Lower lobe of right lung (tissue), 2 donors: ENCODE measurements around the gene SLC25A20. TPM values are rescaled to one million over a fixed set of nuclear protein-coding genes. Genes with fewer than 3 reads are reported as not detected.

Experiments
- ATAC-seq, 2 donors: fragments of 200-7000 bp; cut with Tn5 transposase; one replicate each; pipeline ENCODE4 v1.9.1; 2020 to 2022; ENCODE audit warnings: mild to moderate bottlenecking in 2 of 2, moderate library complexity in 2 of 2
- DNase-seq: peaks from one replicate; pipeline ENCODE4 v3.0.0-alpha.2; 2020
- H3K27ac ChIP-seq: fragments of 200-600 bp; one replicate; pipeline ENCODE4 v1.8.0; 2022
- H3K27me3 ChIP-seq: fragments of 200-600 bp; one replicate; pipeline ENCODE4 v1.8.0; 2022; ENCODE audit warnings: low read depth
- H3K36me3 ChIP-seq: fragments of 200-600 bp; one replicate; pipeline ENCODE4 v1.8.0; 2022; ENCODE audit warnings: mild to moderate bottlenecking
- H3K4me1 ChIP-seq: fragments of 200-600 bp; one replicate; pipeline ENCODE4 v1.8.0; 2022
- H3K4me3 ChIP-seq: fragments of 200-600 bp; one replicate; pipeline ENCODE4 v1.8.0; 2022; ENCODE audit warnings: mild to moderate bottlenecking
- H3K9me3 ChIP-seq: fragments of 200-600 bp; one replicate; pipeline ENCODE4 v1.8.0; 2022
- intact Hi-C: fragments of 100-400 bp; cut with DNase I; formaldehyde crosslinking; loops from one replicate; pipeline ENCODE4 v1.11.0; 2022
- total RNA-seq: library from RNA; stranded (reverse); fragmentation: NEBNext Ultra II Directional; extraction: Animal tissue kit (Norgen Biotek cat#: 25700); gene quantifications from one replicate; pipeline ENCODE4 v1.2.1, GENCODE V29; 2021
- TF ChIP-seq, protein P1 (sequence below): fragments of 200-600 bp; IDR thresholded peaks from one replicate; pipeline ENCODE4 v1.8.0; 2022; ENCODE audit warnings: antibody characterized with exemption, mild to moderate bottlenecking
- donor health status: DM: no; HTN: yes; CAD: no; lungs with severe emphysema.

The SLC25A20 gene
- total RNA-seq, 1 donor from 2014 or later: 29.0 TPM

DNA sequence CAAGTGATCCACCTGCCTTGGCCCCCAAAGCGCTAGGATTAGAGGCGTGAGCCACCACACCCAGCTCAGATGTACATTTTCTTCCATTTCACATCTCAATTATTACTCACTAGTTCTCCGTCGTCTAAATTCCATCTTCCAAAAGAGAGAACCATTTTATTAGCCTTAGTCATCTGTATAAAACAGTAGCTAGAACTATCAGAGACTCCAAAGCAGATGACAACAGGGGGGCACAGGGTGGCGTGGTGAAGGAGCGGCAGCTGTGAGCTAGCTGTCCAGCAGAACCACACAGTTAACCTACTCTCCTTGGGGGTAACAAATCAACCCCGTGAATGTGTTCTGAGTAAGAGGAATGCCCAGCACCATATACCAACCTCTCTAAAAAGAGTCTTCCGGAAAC, 7.1 kb downstream of the SLC25A20 start:
- Histone ChIP-seq H3K9me3 (no peaks in the 10 kb centered on the region), H3K4me3 (no peak overlapping the region), H3K36me3 (peaks cover 34% of the 10 kb centered on the region), H3K27ac (no peak overlapping the region), H3K4me1 (peaks cover 6% of the 10 kb centered on the region), H3K27me3 (no peaks in the 10 kb centered on the region)
- TF ChIP-seq, protein P1, sequence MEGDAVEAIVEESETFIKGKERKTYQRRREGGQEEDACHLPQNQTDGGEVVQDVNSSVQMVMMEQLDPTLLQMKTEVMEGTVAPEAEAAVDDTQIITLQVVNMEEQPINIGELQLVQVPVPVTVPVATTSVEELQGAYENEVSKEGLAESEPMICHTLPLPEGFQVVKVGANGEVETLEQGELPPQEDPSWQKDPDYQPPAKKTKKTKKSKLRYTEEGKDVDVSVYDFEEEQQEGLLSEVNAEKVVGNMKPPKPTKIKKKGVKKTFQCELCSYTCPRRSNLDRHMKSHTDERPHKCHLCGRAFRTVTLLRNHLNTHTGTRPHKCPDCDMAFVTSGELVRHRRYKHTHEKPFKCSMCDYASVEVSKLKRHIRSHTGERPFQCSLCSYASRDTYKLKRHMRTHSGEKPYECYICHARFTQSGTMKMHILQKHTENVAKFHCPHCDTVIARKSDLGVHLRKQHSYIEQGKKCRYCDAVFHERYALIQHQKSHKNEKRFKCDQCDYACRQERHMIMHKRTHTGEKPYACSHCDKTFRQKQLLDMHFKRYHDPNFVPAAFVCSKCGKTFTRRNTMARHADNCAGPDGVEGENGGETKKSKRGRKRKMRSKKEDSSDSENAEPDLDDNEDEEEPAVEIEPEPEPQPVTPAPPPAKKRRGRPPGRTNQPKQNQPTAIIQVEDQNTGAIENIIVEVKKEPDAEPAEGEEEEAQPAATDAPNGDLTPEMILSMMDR: no peak
- ATAC-seq (no peak), DNase-seq (no peak)
- intact Hi-C loops: no loop called here

GRCh38 chr3:48885753-48886152, 12.9 kb downstream of the SLC25A20 start:
- Histone ChIP-seq H3K9me3 (no peaks in the 10 kb centered on the region), H3K4me1 (no peaks in the 10 kb centered on the region), H3K27me3 (no peaks in the 10 kb centered on the region), H3K4me3 (no peak overlapping the region), H3K27ac (no peak overlapping the region), H3K36me3 (peaks cover 62% of the 10 kb centered on the region)
- intact Hi-C loops: no loop called here
- DNase-seq: no peak
- no peak for ATAC-seq
- TF ChIP-seq, protein P1: no peak

- Histone ChIP-seq H3K36me3 (peaks cover 75% of the 10 kb centered on the region), H3K4me1 (no peaks in the 10 kb centered on the region), H3K27me3 (no peaks in the 10 kb centered on the region), H3K27ac (no peak overlapping the region), H3K4me3 (no peak overlapping the region), H3K9me3 (no peaks in the 10 kb centered on the region)
- ATAC-seq (no peak), DNase-seq (no peak)
- TF ChIP-seq, protein P1: no peak
- intact Hi-C loops: no loop called here
Observed at GRCh38 chr3:48881652-48882114, 17.0 kb downstream of the SLC25A20 start.

DNA sequence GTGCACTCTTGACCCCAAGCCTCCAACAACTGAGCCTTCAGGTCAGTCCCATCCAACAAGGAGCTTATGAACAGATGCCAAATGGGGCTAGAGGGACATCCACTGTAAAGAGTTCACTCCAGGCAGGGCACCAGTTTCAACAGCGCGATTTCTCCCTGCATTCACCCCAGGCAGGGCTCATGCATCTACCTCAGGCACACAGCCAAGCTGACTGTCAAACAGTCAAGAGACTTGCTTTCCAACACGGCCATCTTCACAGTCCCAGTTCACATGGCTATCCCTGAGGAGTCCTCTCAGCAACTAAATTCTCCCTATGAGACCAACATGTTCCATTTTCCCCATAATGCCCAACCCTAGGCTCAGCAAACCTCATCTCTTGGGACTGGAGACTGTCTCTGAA, 17.7 kb downstream of the SLC25A20 start:
- no peak for DNase-seq
- ATAC-seq: no peak
- no peaks in the 10 kb centered on the region for H3K27me3 ChIP-seq
- no peaks in the 10 kb centered on the region for H3K9me3 ChIP-seq
- TF ChIP-seq, protein P1: no peak
- H3K36me3 ChIP-seq: peaks cover 74% of the 10 kb centered on the region
- H3K4me1 ChIP-seq: no peaks in the 10 kb centered on the region
- intact Hi-C loops: no loop called here
- no peak overlapping the region for H3K27ac ChIP-seq
- no peak overlapping the region for H3K4me3 ChIP-seq

DNA sequence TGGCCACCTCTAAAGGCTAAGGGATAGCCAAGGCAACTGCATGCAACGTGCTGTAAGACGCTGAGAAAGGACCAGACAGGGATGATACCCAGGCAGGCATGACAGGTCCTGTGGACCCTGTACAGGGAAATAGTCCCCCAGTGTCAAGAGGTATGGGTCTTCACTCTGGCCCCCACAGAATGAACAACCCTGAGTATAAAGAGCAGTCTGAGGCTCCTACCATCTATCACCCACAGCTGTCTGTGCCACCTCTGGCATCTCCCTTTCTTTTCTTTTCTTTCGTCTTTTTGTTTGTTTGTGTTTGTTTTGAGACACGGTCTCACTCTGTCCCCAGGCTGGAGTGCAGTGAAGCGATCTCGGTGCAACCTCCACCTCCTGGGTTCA, 18.7 kb downstream of the SLC25A20 start:
- TF ChIP-seq, protein P1: no peak
- Histone ChIP-seq H3K4me3 (no peak overlapping the region), H3K27ac (no peak overlapping the region), H3K27me3 (no peaks in the 10 kb centered on the region), H3K9me3 (no peaks in the 10 kb centered on the region), H3K4me1 (no peaks in the 10 kb centered on the region), H3K36me3 (peaks cover 70% of the 10 kb centered on the region)
- no peak for DNase-seq
- intact Hi-C loops: no loop called here
- ATAC-seq: no peak
